ENCODE data around the gene MUC16. TPM values are rescaled to one million over a fixed set of nuclear protein-coding genes. Genes with fewer than 3 reads are reported as not detected.

Gene MUC16
- total RNA-seq, 2 donors from 2014 or later, result 0.02 TPM; not detected in 1

GRCh38 chr19:8973501-8974091 lies 36.6 kb downstream of the MUC16 start:
- intact Hi-C loops (cut with DNase I), result no loop called here
- Histone ChIP-seq H3K9ac (ENCODE audit: low read depth in 2 of 2, low read length in 2 of 2) (no peak overlapping the region), H3K27me3 (no peaks in the 10 kb centered on the region), H3K9me3 (no peaks in the 10 kb centered on the region), H3K27ac (no peak overlapping the region), H3K4me3 (no peak overlapping the region), H3K4me1 (no peaks in the 10 kb centered on the region), H3K36me3 (no peaks in the 10 kb centered on the region)
- no peak for TF ChIP-seq CTCF (IDR thresholded peaks at IDR 0.05)
- no peak for DNase-seq

- H3K4me3 ChIP-seq, result no peak overlapping the region
- no peak overlapping the region for H3K27ac ChIP-seq
- H3K9ac ChIP-seq (ENCODE audit: low read depth in 2 of 2, low read length in 2 of 2), result no peak overlapping the region
- no peaks in the 10 kb centered on the region for H3K27me3 ChIP-seq
- no peaks in the 10 kb centered on the region for H3K4me1 ChIP-seq
- H3K36me3 ChIP-seq, result no peaks in the 10 kb centered on the region
- no peak for DNase-seq
- TF ChIP-seq CTCF (IDR thresholded peaks at IDR 0.05), result no peak
- no peaks in the 10 kb centered on the region for H3K9me3 ChIP-seq
- intact Hi-C loops (cut with DNase I), result no loop called here
Observed at GRCh38 chr19:8965887-8966286, 44.3 kb downstream of the MUC16 start.

Other genes starting within 250 kb of the MUC16 start
- 10 to 100 TPM; 14.1 to 17.6 TPM for gene ZNF558, start 178.1 kb downstream of the MUC16 start, total RNA-seq
- not detected for gene MBD3L1, start 178.0 kb downstream of the MUC16 start, total RNA-seq
- not detected for gene OR1M1, start 76.7 kb upstream of the MUC16 start, total RNA-seq
- not detected for gene OR7G2, start 97.1 kb upstream of the MUC16 start, total RNA-seq
- gene OR7G1, start 105.4 kb upstream of the MUC16 start, total RNA-seq, result not detected
- gene OR7G3, start 116.5 kb upstream of the MUC16 start, total RNA-seq, result not detected
- gene ZNF317, start 130.0 kb upstream of the MUC16 start, total RNA-seq, result 10 to 100 TPM; 25.5 to 28.5 TPM
- under 1 TPM; 0.07 to 0.08 TPM for gene OR7D2, start 168.6 kb upstream of the MUC16 start, total RNA-seq
- not detected for gene OR7D4, start 209.2 kb upstream of the MUC16 start, total RNA-seq
- not detected for gene OR7E24, start 240.5 kb upstream of the MUC16 start, total RNA-seq

Data from colonic mucosa (tissue), 4 donors.